SK-N-SH (cell line): ENCODE results near the gene SORCS3. TPM values are rescaled to one million over a fixed set of nuclear protein-coding genes. Genes with fewer than 3 reads are reported as not detected.

Source experiments
- CTCF ChIA-PET: fragments of 300-600, 350-600 bp; formaldehyde crosslinking; extraction: SDS; loops from one replicate; lab custom pipeline; 2021; lab: Yijun Ruan, JAX
- POLR2A ChIA-PET: fragments of 350-600 bp; sonication (Branson Sonifier 250); formaldehyde crosslinking; extraction: SDS; loops from one replicate; lab custom pipeline; 2020; ENCODE audit warnings: antibody characterized with exemption, inconsistent platforms; lab: Yijun Ruan, JAX
- DNase-seq: peaks from one replicate; pipeline ENCODE4 v3.0.0; 2012
- H2AFZ ChIP-seq: fragments of 200-600 bp; sonication (generic); 2 replicates; pipeline ENCODE4 v1.8.1; 2016; ENCODE audit warnings: antibody characterized with exemption, mild to moderate bottlenecking, low read depth
- H3F3A ChIP-seq: fragments of 200-600 bp; sonication (generic); replicated peaks from 2 replicates; pipeline ENCODE3; 2016; ENCODE audit warnings: antibody characterized with exemption, mild to moderate bottlenecking; ENCODE audit not compliant: insufficient read depth
- H3K27ac ChIP-seq, 2 experiments: fragments of 200-500 bp in 1 of 2; fragments of 200-600 bp in 1 of 2; sonication (Bioruptor generic) in 1 of 2; sonication (generic), shearing (Covaris generic) in 1 of 2; 2 replicates each; pipeline versions ENCODE4 v1.5.1 to v1.6.1; 2014 to 2016; ENCODE audit warnings: low read depth in 2 of 2, inconsistent platforms in 1 of 2, low read length in 1 of 2, mild to moderate bottlenecking in 1 of 2, mixed read lengths in 1 of 2
- H3K27me3 ChIP-seq: fragments of 200-600 bp; sonication (generic), shearing (Covaris generic); 2 replicates; pipeline ENCODE4 v1.6.1; 2016; ENCODE audit warnings: mixed run types; ENCODE audit not compliant: insufficient read depth
- H3K36me3 ChIP-seq, 2 experiments: fragments of 200-500 bp in 1 of 2; fragments of 200-600 bp in 1 of 2; sonication (Bioruptor generic) in 1 of 2; sonication (generic) in 1 of 2; replicated peaks in 1 of 2; 2 replicates each; pipeline versions ENCODE3 to v1.5.1; 2014 to 2016; ENCODE audit warnings: low read length in 1 of 2, mild to moderate bottlenecking in 1 of 2; ENCODE audit not compliant: insufficient read depth in 2 of 2, control insufficient read depth in 1 of 2
- H3K4me1 ChIP-seq, 2 experiments: fragments of 200-500 bp in 1 of 2; fragments of 200-600 bp in 1 of 2; sonication (Bioruptor generic) in 1 of 2; sonication (generic), shearing (Covaris generic) in 1 of 2; 2 replicates each; pipeline versions ENCODE4 v1.5.1 to v1.6.1; 2014 to 2016; ENCODE audit warnings: low read depth in 1 of 2, low read length in 1 of 2, mixed run types in 1 of 2; ENCODE audit not compliant: insufficient read depth in 2 of 2, control insufficient read depth in 1 of 2
- H3K4me2 ChIP-seq: fragments of 200-600 bp; sonication (generic), shearing (Covaris generic); 2 replicates; pipeline ENCODE4 v1.6.1; 2017; ENCODE audit warnings: mixed run types
- H3K4me3 ChIP-seq, 2 experiments: fragments of 200-500 bp in 1 of 2; fragments of 200-600 bp in 1 of 2; sonication (Bioruptor generic) in 1 of 2; sonication (generic), shearing (Covaris generic) in 1 of 2; 2 replicates each; pipeline versions ENCODE4 v1.5.1 to v1.8.1; 2014 to 2016; ENCODE audit warnings: low read depth in 2 of 2, inconsistent platforms in 1 of 2, low read length in 1 of 2, mild to moderate bottlenecking in 1 of 2, mixed read lengths in 1 of 2, moderate library complexity in 1 of 2
- H3K79me2 ChIP-seq: fragments of 200-600 bp; sonication (generic); 2 replicates; pipeline ENCODE4 v1.8.1; 2017; ENCODE audit warnings: mild to moderate bottlenecking; ENCODE audit not compliant: insufficient read depth
- H3K9ac ChIP-seq: fragments of 200-600 bp; sonication (generic); 2 replicates; pipeline ENCODE4 v1.6.1; 2017; ENCODE audit warnings: mixed run types
- H3K9me2 ChIP-seq: fragments of 200-600 bp; sonication (generic); 2 replicates; pipeline ENCODE4 v1.6.1; 2017; ENCODE audit warnings: mixed run types
- H3K9me3 ChIP-seq: fragments of 200-600 bp; sonication (generic); 2 replicates; pipeline ENCODE4 v1.6.1; 2017; ENCODE audit warnings: mixed run types, mild to moderate bottlenecking, moderate library complexity
- H4K20me1 ChIP-seq: fragments of 200-600 bp; sonication (generic); 2 replicates; pipeline ENCODE4 v1.6.1; 2017; ENCODE audit warnings: mild to moderate bottlenecking, mixed run types; ENCODE audit not compliant: insufficient read depth
- CHD2 ChIP-seq: fragments of 150-350 bp; IDR thresholded peaks from 2 replicates; pipeline ENCODE4 v1.6.1; 2018; ENCODE audit warnings: low read length; ENCODE audit not compliant: partially characterized antibody
- EP300 ChIP-seq, 2 experiments: IDR thresholded peaks; 2 replicates each; pipeline versions ENCODE4 v1.4.0 to v1.6.1; 2012; ENCODE audit warnings: borderline replicate concordance in 1 of 2, low read depth in 1 of 2, low read length in 1 of 2
- FOXJ3 ChIP-seq: sonication (generic); formaldehyde crosslinking; IDR thresholded peaks from 2 replicates; pipeline ENCODE4 v1.5.1; 2020; ENCODE audit warnings: mild to moderate bottlenecking, missing genetic modification reagents
- FOXM1 ChIP-seq: IDR thresholded peaks from 2 replicates; pipeline ENCODE4 v1.4.0; 2012; ENCODE audit warnings: low read depth, mild to moderate bottlenecking
- GABPA ChIP-seq: IDR thresholded peaks from 2 replicates; pipeline ENCODE4 v1.4.0; 2012; ENCODE audit warnings: low read depth, mild to moderate bottlenecking
- JUND ChIP-seq: IDR thresholded peaks from 2 replicates; pipeline ENCODE4 v1.4.0; 2012
- MEF2A ChIP-seq: IDR thresholded peaks from 2 replicates; pipeline ENCODE4 v1.4.0; 2012; ENCODE audit warnings: low read depth, borderline replicate concordance
- NFIC ChIP-seq: IDR thresholded peaks from 2 replicates; pipeline ENCODE4 v1.4.0; 2012; ENCODE audit warnings: borderline replicate concordance
- NRF1 ChIP-seq: IDR thresholded peaks from 2 replicates; pipeline ENCODE4 v1.6.1; 2012; ENCODE audit warnings: low read depth, mild to moderate bottlenecking, low read length
- PBX3 ChIP-seq: IDR thresholded peaks from 2 replicates; pipeline ENCODE4; 2012
- POLR2AphosphoS5 ChIP-seq: IDR thresholded peaks from 2 replicates; pipeline ENCODE4 v1.6.1; 2012; ENCODE audit warnings: low read depth, low read length
- REST ChIP-seq: IDR thresholded peaks from 2 replicates; pipeline ENCODE4 v1.6.1; 2012; ENCODE audit warnings: mild to moderate bottlenecking, low read depth, low read length, moderate library complexity
- RFX5 ChIP-seq: IDR thresholded peaks from 2 replicates; pipeline ENCODE4 v1.6.1; 2012; ENCODE audit warnings: mild to moderate bottlenecking, improper control_type of control experiment, low read length
- RXRA ChIP-seq: IDR thresholded peaks from 2 replicates; pipeline ENCODE4 v1.4.0; 2012; ENCODE audit warnings: low read depth, mild to moderate bottlenecking, borderline replicate concordance
- TAF1 ChIP-seq: IDR thresholded peaks from 2 replicates; pipeline ENCODE4 v1.6.1; 2012; ENCODE audit warnings: low read depth, mild to moderate bottlenecking, low read length, moderate library complexity, borderline replicate concordance
- TCF12 ChIP-seq: IDR thresholded peaks from 2 replicates; pipeline ENCODE4 v1.4.0; 2012
- USF2 ChIP-seq: fragments of 150-350 bp; IDR thresholded peaks from 2 replicates; pipeline ENCODE4 v1.6.1; 2017; ENCODE audit warnings: antibody characterized with exemption, low read length, low read depth, borderline replicate concordance
- YY1 ChIP-seq: IDR thresholded peaks from 2 replicates; pipeline ENCODE4 v1.4.0; 2012; ENCODE audit warnings: low read depth, mild to moderate bottlenecking
- WGBS: methylation state at CpG from one replicate; pipeline ENCODE4 v1.1.6; 2017; ENCODE audit warnings: low lambda C conversion rate; 5-methylcytosine and 5-hydroxymethylcytosine counted together
- polyA plus RNA-seq, 3 experiments: library from polyadenylated mRNA; depleted of rRNA; stranded (reverse); fragments of >200 nt; gene quantifications; 2 replicates each; pipeline ENCODE4 v1.2.3, GENCODE V29; 2012

Gene SORCS3
- polyA plus RNA-seq, 1 of the 3 experiments (the other 2 are of a cell fraction): not detected

- Histone ChIP-seq H3K27ac (no peak overlapping the region), H3K9me2 (no peaks in the 10 kb centered on the region), H3K9ac (no peak overlapping the region)
- POLR2A ChIA-PET: no interaction called here
- no peak for TF ChIP-seq NFIC
- TF ChIP-seq EP300 (IDR thresholded peaks at IDR 0.05; ENCODE audit: borderline replicate concordance in 1 of 2, low read depth in 1 of 2, low read length in 1 of 2): no peak
- no peak for TF ChIP-seq MEF2A
- TF ChIP-seq, all 33 proteins: peak for 0
- DNase-seq: no peak
- CTCF ChIA-PET: interaction anchor here (2.5 kb wide), 1 partner anchor 11 kb away, joined by 7 read pairs; no protein-coding TSS in a partner anchor
- H3K9me3 ChIP-seq: no peaks in the 10 kb centered on the region
- peaks cover 0 to 18% of the 10 kb centered on the region in 2 experiments; a peak in 2 of 4 replicates for H3K4me1 ChIP-seq
- 8% methylated on average over 4 of the region's 4 CpGs for WGBS
- H4K20me1 ChIP-seq: no peaks in the 10 kb centered on the region
- no peaks in the 10 kb centered on the region for H3K27me3 ChIP-seq
- no peaks in the 10 kb centered on the region for H3K36me3 ChIP-seq
- no peak overlapping the region for H2AFZ ChIP-seq
- H3F3A ChIP-seq: no peaks in the 10 kb centered on the region
- H3K4me2 ChIP-seq: no peak overlapping the region
- no peaks in the 10 kb centered on the region for H3K79me2 ChIP-seq
- no peak overlapping the region for H3K4me3 ChIP-seq
Measured at GRCh38 chr10:104897696-104898095, 256.6 kb downstream of the SORCS3 start.

- H3K4me2 ChIP-seq: no peak overlapping the region
- TF ChIP-seq FOXM1: no peak
- no peak overlapping the region for H3K27ac ChIP-seq
- DNase-seq: no peak
- H3K9ac ChIP-seq: no peak overlapping the region
- H3K9me3 ChIP-seq: no peaks in the 10 kb centered on the region
- H3K4me3 ChIP-seq: no peak overlapping the region
- POLR2A ChIA-PET: no interaction called here
- no peaks in the 10 kb centered on the region for H3F3A ChIP-seq
- no peaks in the 10 kb centered on the region for H3K36me3 ChIP-seq
- CTCF ChIA-PET: interaction anchor here (1.1 to 2.5 kb wide), 3 partner anchors 9 to 24 kb away, joined by 3 to 7 read pairs (median 7); no protein-coding TSS in a partner anchor
- no peak overlapping the region for H2AFZ ChIP-seq
- H4K20me1 ChIP-seq: no peaks in the 10 kb centered on the region
- H3K4me1 ChIP-seq: peaks cover 0 to 18% of the 10 kb centered on the region in 2 experiments; a peak in 2 of 4 replicates
- no peaks in the 10 kb centered on the region for H3K79me2 ChIP-seq
- H3K9me2 ChIP-seq: no peaks in the 10 kb centered on the region
- no peaks in the 10 kb centered on the region for H3K27me3 ChIP-seq
Measured at GRCh38 chr10:104899779-104900178, 258.7 kb downstream of the SORCS3 start.

- ChIA-PET CTCF (no interaction called here), POLR2A (no interaction called here)
- Histone ChIP-seq H3K9me2 (no peaks in the 10 kb centered on the region), H3K9me3 (no peaks in the 10 kb centered on the region), H3K9ac (no peak overlapping the region), H3K79me2 (no peaks in the 10 kb centered on the region), H3K4me1 (no peaks in the 10 kb centered on the region), H3K27me3 (no peaks in the 10 kb centered on the region), H3K36me3 (no peaks in the 10 kb centered on the region), H3F3A (no peaks in the 10 kb centered on the region), H4K20me1 (no peaks in the 10 kb centered on the region), H2AFZ (no peak overlapping the region), H3K27ac (no peak overlapping the region), H3K4me2 (no peak overlapping the region), H3K4me3 (no peak overlapping the region)
- DNase-seq: no peak
- 56% methylated on average over 3 of the region's 3 CpGs for WGBS
- no peak for TF ChIP-seq RFX5
- TF ChIP-seq POLR2AphosphoS5: no peak
- no peak for TF ChIP-seq TCF12
- TF ChIP-seq CHD2: no peak
- no peak for TF ChIP-seq GABPA
- TF ChIP-seq FOXJ3 (CRISPR knock-in tag): no peak
- TF ChIP-seq YY1: no peak
- no peak for TF ChIP-seq USF2
- no peak for TF ChIP-seq MEF2A
- TF ChIP-seq TAF1: no peak
- TF ChIP-seq REST: no peak
- no peak for TF ChIP-seq JUND
- no peak for TF ChIP-seq PBX3
- TF ChIP-seq NRF1: no peak
- TF ChIP-seq RXRA: no peak
Measured at GRCh38 chr10:104903433-104903832, 262.3 kb downstream of the SORCS3 start.
